RCC 7860 (cell line): Measurements from ENCODE around the gene SINHCAF.

Source experiments
- DNase-seq: peaks from one replicate; pipeline ENCODE4 v3.0.0-alpha.2; 2015; ENCODE audit warnings: low spot score
- FAIRE-seq: peaks from 2 replicates; lab custom pipeline; 2012; peaks lifted over from hg19 to GRCh38; lab: Jason Lieb, UNC

Gene SINHCAF

GRCh38 chr12:31235868-31236395 is 90.0 kb downstream of the SINHCAF start:
- DNase-seq (no peak), FAIRE-seq (no peak)

- FAIRE-seq (no peak), DNase-seq (no peak)
Observed at GRCh38 chr12:31234955-31235867, 90.7 kb downstream of the SINHCAF start.

GRCh38 chr12:31234053-31234840 is 91.7 kb downstream of the SINHCAF start:
- DNase-seq: no peak
- FAIRE-seq: no peak

- DNase-seq: no peak
- FAIRE-seq: no peak
Observed at GRCh38 chr12:31233061-31233730, 92.8 kb downstream of the SINHCAF start.

GRCh38 chr12:31232361-31232965 is 93.5 kb downstream of the SINHCAF start:
- FAIRE-seq (no peak), DNase-seq (no peak)

GRCh38 chr12:31231611-31232360 is 94.2 kb downstream of the SINHCAF start:
- FAIRE-seq (no peak), DNase-seq (no peak)
